Airway epithelial cell (primary cell): ENCODE data around the gene MRPS30. TPM values are rescaled to one million over a fixed set of nuclear protein-coding genes. Genes with fewer than 3 reads are reported as not detected.

Experiments used
- total RNA-seq: library from RNA; depleted of rRNA; stranded (reverse); fragments of >200 nt; gene quantifications from 2 replicates; pipeline ENCODE4 v1.2.3, GENCODE V29; 2015

Gene MRPS30
- total RNA-seq: 56.3 and 62.3 TPM in 2 replicates

GRCh38 chr5:44808435-44809214, at the start of gene MRPS30:
Gene MRPS30, plus strand, starts transcription at chr5:44808947. Its CDS starts 16 bp downstream, at chr5:44808963.

